ENCODE measurements around the gene ATF6. TPM values are rescaled to one million over a fixed set of nuclear protein-coding genes. Genes with fewer than 3 reads are reported as not detected.
A peak's percentile ranks its signal among the peaks of the same experiment; 100 is the strongest.

Gene ATF6
- total and polyA plus RNA-seq, 9 of the 15 experiments (the other 6 are each of a cell fraction or from before 2014, with no cell fraction given), result 11.7 to 32.4 (median 20.4) TPM

DNA sequence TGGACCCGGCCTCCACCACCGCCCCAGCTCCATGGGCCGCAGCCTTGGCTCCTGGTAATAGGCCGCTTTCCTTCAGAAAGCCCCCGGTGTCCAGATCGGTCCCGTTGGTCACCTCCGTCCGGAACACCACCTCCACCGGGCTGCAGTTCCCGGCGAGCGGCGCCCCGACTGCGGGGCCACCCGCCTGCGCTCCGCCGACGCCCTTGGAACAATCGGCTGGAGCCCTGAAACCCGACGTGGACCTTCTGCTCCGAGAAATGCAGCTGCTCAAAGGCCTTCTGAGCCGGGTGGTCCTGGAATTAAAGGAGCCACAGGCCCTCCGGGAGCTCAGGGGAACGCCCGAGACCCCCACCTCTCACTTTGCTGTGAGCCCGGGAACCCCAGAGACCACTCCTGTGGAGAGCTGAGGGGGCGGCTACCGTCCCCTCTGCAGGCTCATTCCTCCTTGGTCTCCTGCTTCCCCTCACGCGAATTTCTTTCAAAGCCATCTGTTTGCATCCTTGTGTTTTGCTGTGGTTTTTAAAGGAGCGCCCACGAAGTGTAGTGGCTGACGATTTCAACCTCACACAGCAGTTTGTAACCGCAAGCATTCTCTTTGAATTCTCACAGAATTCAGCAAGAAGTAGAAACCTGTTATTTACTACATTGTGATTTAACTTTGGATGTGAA, 38.7 kb upstream of the ATF6 start (continued):
- TF ChIP-seq TAF15 (IDR thresholded peaks at IDR 0.05; ENCODE audit: low read depth, low read length), result no peak
- no peak for TF ChIP-seq JUNB (CRISPR knock-in tag; conservative IDR thresholded peaks at IDR 0.05)
- 0 out of 2 replicates have a peak, but pooled peaks have one; percentile 52 for TF ChIP-seq NR3C1 (CRISPR knock-in tag; IDR thresholded peaks at IDR 0.05)
- TF ChIP-seq GATAD2B (IDR thresholded peaks at IDR 0.05; ENCODE audit: borderline replicate concordance), result 0 out of 2 replicates have a peak, but pooled peaks have one; percentile 22
- no peak for TF ChIP-seq ZNF184 (CRISPR knock-in tag; IDR thresholded peaks at IDR 0.05)
- no peak for TF ChIP-seq SRSF3 (IDR thresholded peaks at IDR 0.05; ENCODE audit: insufficient read depth, low read length)
- TF ChIP-seq, protein P1, sequence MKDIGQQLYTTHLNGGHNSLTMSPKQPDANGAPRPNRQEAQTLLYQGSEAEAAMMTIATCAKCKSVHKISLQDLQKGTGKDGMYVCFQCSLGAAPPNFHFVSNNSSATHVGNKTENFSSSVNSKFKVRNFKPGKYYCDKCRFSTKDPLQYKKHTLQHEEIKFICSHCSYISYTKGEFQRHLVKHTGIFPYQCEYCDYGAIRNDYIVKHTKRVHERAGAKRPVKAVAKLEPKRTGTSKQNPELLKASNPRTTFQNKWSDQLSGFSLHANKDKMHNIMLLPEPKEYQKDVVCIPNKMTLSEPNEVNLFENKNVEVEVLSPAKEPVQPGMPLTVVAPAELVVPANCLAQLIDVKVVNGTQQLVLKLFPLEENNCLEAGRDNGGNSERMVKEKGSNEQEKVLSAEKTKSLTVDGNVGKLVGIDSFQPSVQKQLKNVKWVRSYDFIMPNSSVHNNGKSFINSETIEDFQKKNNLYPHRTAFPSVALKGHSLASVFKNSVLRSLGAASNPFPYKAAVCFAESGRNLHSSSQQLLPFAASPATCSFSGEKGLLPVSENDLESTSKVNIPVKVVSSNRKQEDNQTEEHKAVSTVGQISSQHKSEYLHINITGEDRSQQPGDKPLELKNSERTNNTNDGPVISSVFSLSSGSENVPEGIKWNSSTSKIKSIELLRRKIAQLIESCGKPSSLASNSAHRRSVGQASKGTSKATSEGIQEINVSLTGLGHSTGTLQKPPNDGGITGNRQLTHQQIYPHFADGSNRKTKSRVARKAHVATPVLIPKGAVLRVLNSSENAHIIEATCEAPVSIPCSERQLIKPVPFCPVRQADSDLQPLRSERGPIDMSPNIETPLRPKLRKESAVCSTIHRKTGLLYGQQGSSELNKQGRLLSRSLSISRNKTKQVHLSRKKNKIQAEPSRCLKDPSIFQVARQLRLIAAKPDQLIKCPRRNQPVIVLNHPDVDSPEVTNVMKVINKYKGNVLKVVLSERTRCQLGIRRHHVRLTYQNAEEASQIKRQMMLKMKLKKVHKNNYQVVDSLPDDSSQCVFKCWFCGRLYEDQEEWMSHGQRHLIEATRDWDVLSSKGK (CRISPR knock-in tag; IDR thresholded peaks at IDR 0.05), result no peak
- TF ChIP-seq MTF1 (CRISPR knock-in tag; IDR thresholded peaks at IDR 0.05; ENCODE audit: borderline replicate concordance), result no peak
- no peak for TF ChIP-seq HEY1 (CRISPR knock-in tag; IDR thresholded peaks at IDR 0.05; ENCODE audit: borderline replicate concordance)
- no peak for TF ChIP-seq MECOM (CRISPR knock-in tag; IDR thresholded peaks at IDR 0.05)
- TF ChIP-seq NCOR1 (IDR thresholded peaks at IDR 0.05), result no peak
- TF ChIP-seq, protein P2, sequence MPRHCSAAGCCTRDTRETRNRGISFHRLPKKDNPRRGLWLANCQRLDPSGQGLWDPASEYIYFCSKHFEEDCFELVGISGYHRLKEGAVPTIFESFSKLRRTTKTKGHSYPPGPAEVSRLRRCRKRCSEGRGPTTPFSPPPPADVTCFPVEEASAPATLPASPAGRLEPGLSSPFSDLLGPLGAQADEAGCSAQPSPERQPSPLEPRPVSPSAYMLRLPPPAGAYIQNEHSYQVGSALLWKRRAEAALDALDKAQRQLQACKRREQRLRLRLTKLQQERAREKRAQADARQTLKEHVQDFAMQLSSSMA (CRISPR knock-in tag; IDR thresholded peaks at IDR 0.05), result no peak
- TF ChIP-seq BACH1 (tag; IDR thresholded peaks at IDR 0.05), result no peak
- TF ChIP-seq, protein P3, sequence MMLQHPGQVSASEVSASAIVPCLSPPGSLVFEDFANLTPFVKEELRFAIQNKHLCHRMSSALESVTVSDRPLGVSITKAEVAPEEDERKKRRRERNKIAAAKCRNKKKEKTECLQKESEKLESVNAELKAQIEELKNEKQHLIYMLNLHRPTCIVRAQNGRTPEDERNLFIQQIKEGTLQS (IDR thresholded peaks at IDR 0.05), result no peak
- TF ChIP-seq, protein P3 (CRISPR knock-in tag; conservative IDR thresholded peaks at IDR 0.05), result 0 out of 2 replicates have a peak, but pooled peaks have one; percentile 28
- TF ChIP-seq ARID1B (IDR thresholded peaks at IDR 0.05), result no peak
- TF ChIP-seq, protein P4, sequence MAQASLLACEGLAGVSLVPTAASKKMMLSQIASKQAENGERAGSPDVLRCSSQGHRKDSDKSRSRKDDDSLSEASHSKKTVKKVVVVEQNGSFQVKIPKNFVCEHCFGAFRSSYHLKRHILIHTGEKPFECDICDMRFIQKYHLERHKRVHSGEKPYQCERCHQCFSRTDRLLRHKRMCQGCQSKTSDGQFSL (CRISPR knock-in tag; IDR thresholded peaks at IDR 0.05), result no peak
- TF ChIP-seq, protein P4 (tag; IDR thresholded peaks at IDR 0.05), result no peak; a peak in 1 of 4 replicates
- TF ChIP-seq ZNF76 (CRISPR knock-in tag; IDR thresholded peaks at IDR 0.05; ENCODE audit: borderline replicate concordance), result no peak
- TF ChIP-seq RHOXF2B (CRISPR knock-in tag; conservative IDR thresholded peaks at IDR 0.05), result no peak
- no peak for TF ChIP-seq FOXA1 (IDR thresholded peaks at IDR 0.05; ENCODE audit: borderline replicate concordance)
